ENCODE data around the gene SERPINA1.

Gene SERPINA1

GRCh38 chr14:94380225-94381148 is 7.9 kb downstream of the SERPINA1 start:
- no peak overlapping the region for H3K4me3 Mint-ChIP-seq
- no peaks in the 10 kb centered on the region for H3K36me3 Mint-ChIP-seq (ENCODE audit: low read depth)
- TF ChIP-seq, protein P1, sequence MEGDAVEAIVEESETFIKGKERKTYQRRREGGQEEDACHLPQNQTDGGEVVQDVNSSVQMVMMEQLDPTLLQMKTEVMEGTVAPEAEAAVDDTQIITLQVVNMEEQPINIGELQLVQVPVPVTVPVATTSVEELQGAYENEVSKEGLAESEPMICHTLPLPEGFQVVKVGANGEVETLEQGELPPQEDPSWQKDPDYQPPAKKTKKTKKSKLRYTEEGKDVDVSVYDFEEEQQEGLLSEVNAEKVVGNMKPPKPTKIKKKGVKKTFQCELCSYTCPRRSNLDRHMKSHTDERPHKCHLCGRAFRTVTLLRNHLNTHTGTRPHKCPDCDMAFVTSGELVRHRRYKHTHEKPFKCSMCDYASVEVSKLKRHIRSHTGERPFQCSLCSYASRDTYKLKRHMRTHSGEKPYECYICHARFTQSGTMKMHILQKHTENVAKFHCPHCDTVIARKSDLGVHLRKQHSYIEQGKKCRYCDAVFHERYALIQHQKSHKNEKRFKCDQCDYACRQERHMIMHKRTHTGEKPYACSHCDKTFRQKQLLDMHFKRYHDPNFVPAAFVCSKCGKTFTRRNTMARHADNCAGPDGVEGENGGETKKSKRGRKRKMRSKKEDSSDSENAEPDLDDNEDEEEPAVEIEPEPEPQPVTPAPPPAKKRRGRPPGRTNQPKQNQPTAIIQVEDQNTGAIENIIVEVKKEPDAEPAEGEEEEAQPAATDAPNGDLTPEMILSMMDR (IDR thresholded peaks at IDR 0.05), result no peak
- H3K9me3 Mint-ChIP-seq, result no peaks in the 10 kb centered on the region
- H3K27me3 Mint-ChIP-seq (ENCODE audit: low read depth, poor library complexity), result peaks cover 21% of the 10 kb centered on the region
- no peak for DNase-seq
- peaks cover 28% of the 10 kb centered on the region for H3K4me1 Mint-ChIP-seq
- H3K27ac Mint-ChIP-seq, result peak overlapping the region; percentile 46

DNA sequence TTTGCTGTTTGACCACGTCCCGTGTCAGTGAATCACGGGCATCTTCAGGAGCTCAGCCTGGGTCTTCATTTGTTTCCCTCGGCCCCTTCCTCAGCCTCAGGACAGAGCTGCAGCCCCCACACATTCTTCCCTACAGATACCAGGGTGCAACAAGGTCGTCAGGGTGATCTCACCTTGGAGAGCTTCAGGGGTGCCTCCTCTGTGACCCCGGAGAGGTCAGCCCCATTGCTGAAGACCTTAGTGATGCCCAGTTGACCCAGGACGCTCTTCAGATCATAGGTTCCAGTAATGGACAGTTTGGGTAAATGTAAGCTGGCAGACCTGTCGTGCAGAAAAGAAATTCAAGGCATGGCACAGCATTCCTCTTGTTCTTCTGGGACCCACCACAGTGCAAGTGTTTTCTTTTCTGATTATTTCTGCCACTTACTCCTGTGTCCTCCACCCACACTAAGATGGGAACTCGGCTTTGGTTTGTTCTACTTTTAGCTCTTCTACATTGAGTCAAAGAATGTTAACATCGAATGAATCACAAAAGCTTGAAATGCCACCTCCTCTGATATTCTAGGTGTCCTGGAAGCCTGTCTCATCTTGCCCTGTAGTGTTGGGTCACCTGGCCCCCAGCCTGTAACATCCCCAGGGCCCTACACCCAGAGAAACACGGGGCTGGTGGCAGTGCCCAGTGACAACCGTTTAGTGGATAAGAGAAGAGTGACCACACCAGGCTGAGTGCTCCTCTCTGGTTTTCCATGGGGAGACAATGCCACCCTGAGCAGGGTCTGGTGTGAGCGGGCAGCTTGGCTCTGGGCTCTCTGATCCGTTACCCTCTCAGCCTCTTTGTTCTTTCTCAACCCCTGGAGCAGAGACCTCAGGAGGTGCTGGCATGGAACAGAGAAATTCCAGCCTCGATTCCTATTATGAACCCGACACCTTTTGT is 8.8 kb downstream of the SERPINA1 start:
- Mint-ChIP-seq H3K9me3 (no peaks in the 10 kb centered on the region), H3K27ac (peak overlapping the region; percentile 46)
- TF ChIP-seq, protein P1 (IDR thresholded peaks at IDR 0.05), result no peak

GRCh38 chr14:94378527-94379290 is 9.7 kb downstream of the SERPINA1 start:
- TF ChIP-seq, protein P1 (IDR thresholded peaks at IDR 0.05), result no peak
- H3K27me3 Mint-ChIP-seq (ENCODE audit: low read depth, poor library complexity), result peaks cover 18% of the 10 kb centered on the region
- no peaks in the 10 kb centered on the region for H3K36me3 Mint-ChIP-seq (ENCODE audit: low read depth)
- no peak overlapping the region for H3K27ac Mint-ChIP-seq
- no peaks in the 10 kb centered on the region for H3K9me3 Mint-ChIP-seq
- peaks cover 36% of the 10 kb centered on the region for H3K4me1 Mint-ChIP-seq
- no peak for DNase-seq
- H3K4me3 Mint-ChIP-seq, result no peak overlapping the region

More for the DNA sequence above, 8.8 kb downstream of the SERPINA1 start:
- H3K4me3 Mint-ChIP-seq, result no peak overlapping the region
- DNase-seq, result no peak
- H3K27me3 Mint-ChIP-seq (ENCODE audit: low read depth, poor library complexity), result peaks cover 21% of the 10 kb centered on the region
- no peaks in the 10 kb centered on the region for H3K36me3 Mint-ChIP-seq (ENCODE audit: low read depth)
- peaks cover 28% of the 10 kb centered on the region for H3K4me1 Mint-ChIP-seq

GRCh38 chr14:94377866-94378470 is 10.4 kb downstream of the SERPINA1 start:
- DNase-seq, result no peak
- H3K9me3 Mint-ChIP-seq, result no peaks in the 10 kb centered on the region
- peaks cover 18% of the 10 kb centered on the region for H3K27me3 Mint-ChIP-seq (ENCODE audit: low read depth, poor library complexity)
- TF ChIP-seq, protein P1 (IDR thresholded peaks at IDR 0.05), result no peak
- peaks cover 38% of the 10 kb centered on the region for H3K4me1 Mint-ChIP-seq
- no peaks in the 10 kb centered on the region for H3K36me3 Mint-ChIP-seq (ENCODE audit: low read depth)
- H3K27ac Mint-ChIP-seq, result no peak overlapping the region
- no peak overlapping the region for H3K4me3 Mint-ChIP-seq

Data from nephron progenitor cell (in vitro differentiated cells).